ENCODE data around the gene MAP3K9.

MAP3K9 gene

GRCh38 chr14:70816525-70816924 is 7.2 kb upstream of the MAP3K9 start:
- no peak for DNase-seq

- no peak for DNase-seq
Measured at GRCh38 chr14:70814466-70814865, 5.2 kb upstream of the MAP3K9 start.

GRCh38 chr14:70812124-70812818 is 3.0 kb upstream of the MAP3K9 start:
- DNase-seq, result no peak

GRCh38 chr14:70811578-70811977 is 2.3 kb upstream of the MAP3K9 start:
- no peak for DNase-seq

- no peak for DNase-seq
Measured at GRCh38 chr14:70811050-70811449, 1.7 kb upstream of the MAP3K9 start.

GRCh38 chr14:70810621-70811020 is 1.3 kb upstream of the MAP3K9 start:
- DNase-seq, result no peak

GRCh38 chr14:70808416-70809224 is 693 bp downstream of the MAP3K9 start:
- no peak for DNase-seq

- DNase-seq, result no peak
Measured at GRCh38 chr14:70807898-70808415, 1.4 kb downstream of the MAP3K9 start.

- DNase-seq, result peak; percentile 10
Measured at GRCh38 chr14:70804556-70805162, 4.7 kb downstream of the MAP3K9 start.

- DNase-seq, result no peak
Measured at GRCh38 chr14:70803321-70804310, 5.7 kb downstream of the MAP3K9 start.

- DNase-seq, result no peak
Measured at GRCh38 chr14:70802379-70802778, 6.9 kb downstream of the MAP3K9 start.

GRCh38 chr14:70801836-70802235 is 7.5 kb downstream of the MAP3K9 start:
- no peak for DNase-seq

- no peak for DNase-seq
Measured at GRCh38 chr14:70796551-70796950, 12.8 kb downstream of the MAP3K9 start.

GRCh38 chr14:70794294-70794693 is 15.0 kb downstream of the MAP3K9 start:
- DNase-seq, result no peak

- no peak for DNase-seq
Measured at GRCh38 chr14:70793637-70794036, 15.7 kb downstream of the MAP3K9 start.

- no peak for DNase-seq
Measured at GRCh38 chr14:70792939-70793338, 16.4 kb downstream of the MAP3K9 start.

- no peak for DNase-seq
Measured at GRCh38 chr14:70791971-70792370, 17.3 kb downstream of the MAP3K9 start.

- DNase-seq, result no peak
Measured at GRCh38 chr14:70789961-70790360, 19.4 kb downstream of the MAP3K9 start.

- peak; percentile 61 for DNase-seq
Measured at GRCh38 chr14:70789361-70789760, 20.0 kb downstream of the MAP3K9 start.

GRCh38 chr14:70788898-70789297 is 20.4 kb downstream of the MAP3K9 start:
- DNase-seq, result no peak

- DNase-seq, result no peak
Measured at GRCh38 chr14:70785556-70785955, 23.8 kb downstream of the MAP3K9 start.

GRCh38 chr14:70784886-70785285 is 24.4 kb downstream of the MAP3K9 start:
- no peak for DNase-seq
